Measurements from ENCODE around the gene P2RY2. TPM values are rescaled to one million over a fixed set of nuclear protein-coding genes. Genes with fewer than 3 reads are reported as not detected.
A peak's percentile ranks its signal among the peaks of the same experiment; 100 is the strongest.

Gene P2RY2
- total and polyA plus RNA-seq, 9 donors: 0.43 to 1.7 (median 1.0) TPM

DNA sequence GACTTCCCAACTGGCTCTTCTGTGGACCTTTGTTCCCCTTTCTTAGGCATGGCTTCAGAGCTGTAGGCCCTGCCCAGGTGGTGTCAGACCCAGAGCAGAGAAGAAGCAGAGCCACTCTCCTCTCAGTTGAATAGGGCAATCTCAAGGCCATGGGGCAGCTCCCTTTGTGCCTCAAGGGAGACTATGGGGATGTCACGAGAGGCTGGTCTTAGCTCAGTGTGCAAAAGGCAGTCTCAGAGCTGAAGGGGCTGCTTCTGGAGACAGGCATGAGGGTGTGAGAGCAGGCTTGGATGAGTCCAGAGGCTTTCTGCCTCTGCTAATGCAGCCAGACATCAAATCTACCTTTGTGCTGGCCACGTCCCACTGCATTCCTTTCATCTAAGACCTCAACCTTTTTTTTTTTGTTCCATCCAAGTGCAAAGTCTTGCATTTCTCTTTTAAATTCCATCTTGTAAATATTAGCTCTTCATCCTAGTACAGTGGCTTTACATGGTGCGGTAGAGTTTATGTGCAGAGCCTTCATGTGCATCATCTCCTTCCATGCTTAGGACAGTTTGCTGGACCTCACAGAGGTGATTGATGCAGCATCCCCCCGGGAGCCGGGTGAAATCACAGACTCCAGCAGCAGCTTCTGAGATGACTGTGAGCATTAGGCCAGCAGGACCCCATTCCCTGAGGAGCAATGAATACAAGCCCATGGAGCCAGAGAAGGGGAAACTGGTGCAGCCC is 41.8 kb upstream of the P2RY2 start:
- Histone ChIP-seq H3K36me3 (ENCODE audit: control insufficient read depth, insufficient read depth, low read length) (no peaks in the 10 kb centered on the region), H3K27me3 (ENCODE audit: control insufficient read depth, insufficient read depth, low read length) (peaks cover 4% of the 10 kb centered on the region), H3K9me3 (replicated peaks; ENCODE audit: control insufficient read depth, low read depth, low read length) (no peaks in the 10 kb centered on the region), H3K4me1 (ENCODE audit: control insufficient read depth, insufficient read depth, low read length) (peaks cover 32% of the 10 kb centered on the region), H3K4me3 (ENCODE audit: low read length) (no peak overlapping the region), H3K27ac (ENCODE audit: low read length) (no peak overlapping the region)
- WGBS (ENCODE audit: insufficient coverage): 69% methylated on average over 3 of the region's 5 CpGs
- DNase-seq: no peak

DNA sequence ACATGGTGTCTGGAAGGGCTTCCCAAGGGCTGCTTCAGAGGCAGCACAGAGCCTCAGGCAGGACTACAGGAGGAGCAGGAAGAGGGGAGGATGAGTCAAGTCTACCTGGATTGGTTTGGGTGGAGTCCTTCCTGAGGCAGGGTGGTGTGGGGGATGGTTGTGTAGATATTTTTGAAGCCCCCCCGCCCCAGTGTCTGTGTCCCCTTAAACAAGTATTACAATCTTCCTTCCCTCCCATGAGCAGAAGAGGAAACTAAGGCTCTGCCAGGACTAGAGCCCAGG is 41.3 kb upstream of the P2RY2 start:
- no peak for DNase-seq
- Histone ChIP-seq H3K27ac (ENCODE audit: low read length) (no peak overlapping the region), H3K4me3 (ENCODE audit: low read length) (no peak overlapping the region), H3K36me3 (ENCODE audit: control insufficient read depth, insufficient read depth, low read length) (no peaks in the 10 kb centered on the region), H3K9me3 (replicated peaks; ENCODE audit: control insufficient read depth, low read depth, low read length) (no peaks in the 10 kb centered on the region), H3K4me1 (ENCODE audit: control insufficient read depth, insufficient read depth, low read length) (peaks cover 32% of the 10 kb centered on the region), H3K27me3 (ENCODE audit: control insufficient read depth, insufficient read depth, low read length) (peaks cover 4% of the 10 kb centered on the region)
- WGBS (ENCODE audit: insufficient coverage): no CpG with 5 or more reads among the region's 1 CpG

DNA sequence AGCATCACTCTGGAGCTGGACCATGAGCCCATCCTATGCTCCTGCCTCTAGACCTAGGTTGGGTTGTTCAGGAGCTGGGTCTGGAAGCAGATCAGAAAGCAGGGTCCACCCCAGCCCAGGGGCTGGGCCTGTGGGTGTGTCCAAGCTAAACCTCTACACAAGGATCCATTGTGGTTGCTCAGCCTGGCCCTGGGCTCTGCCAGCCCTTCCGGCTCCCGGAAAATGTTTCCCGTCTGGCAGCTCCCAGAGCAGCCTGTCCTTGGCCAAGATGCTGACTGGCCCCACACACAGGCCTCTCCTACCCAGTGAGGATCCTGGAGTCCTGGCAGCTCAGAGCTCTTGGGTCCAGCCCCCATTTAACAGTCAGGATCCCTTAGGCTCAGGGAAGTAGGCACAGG is 40.7 kb upstream of the P2RY2 start:
- no peaks in the 10 kb centered on the region for H3K9me3 ChIP-seq (replicated peaks; ENCODE audit: control insufficient read depth, low read depth, low read length)
- peaks cover 4% of the 10 kb centered on the region for H3K27me3 ChIP-seq (ENCODE audit: control insufficient read depth, insufficient read depth, low read length)
- peak; percentile 53 for DNase-seq
- no peak overlapping the region for H3K4me3 ChIP-seq (ENCODE audit: low read length)
- H3K36me3 ChIP-seq (ENCODE audit: control insufficient read depth, insufficient read depth, low read length): no peaks in the 10 kb centered on the region
- peaks cover 32% of the 10 kb centered on the region for H3K4me1 ChIP-seq (ENCODE audit: control insufficient read depth, insufficient read depth, low read length)
- H3K27ac ChIP-seq (ENCODE audit: low read length): peak overlapping the region; percentile 72
- WGBS (ENCODE audit: insufficient coverage): 23% methylated on average over 3 of the region's 3 CpGs

DNA sequence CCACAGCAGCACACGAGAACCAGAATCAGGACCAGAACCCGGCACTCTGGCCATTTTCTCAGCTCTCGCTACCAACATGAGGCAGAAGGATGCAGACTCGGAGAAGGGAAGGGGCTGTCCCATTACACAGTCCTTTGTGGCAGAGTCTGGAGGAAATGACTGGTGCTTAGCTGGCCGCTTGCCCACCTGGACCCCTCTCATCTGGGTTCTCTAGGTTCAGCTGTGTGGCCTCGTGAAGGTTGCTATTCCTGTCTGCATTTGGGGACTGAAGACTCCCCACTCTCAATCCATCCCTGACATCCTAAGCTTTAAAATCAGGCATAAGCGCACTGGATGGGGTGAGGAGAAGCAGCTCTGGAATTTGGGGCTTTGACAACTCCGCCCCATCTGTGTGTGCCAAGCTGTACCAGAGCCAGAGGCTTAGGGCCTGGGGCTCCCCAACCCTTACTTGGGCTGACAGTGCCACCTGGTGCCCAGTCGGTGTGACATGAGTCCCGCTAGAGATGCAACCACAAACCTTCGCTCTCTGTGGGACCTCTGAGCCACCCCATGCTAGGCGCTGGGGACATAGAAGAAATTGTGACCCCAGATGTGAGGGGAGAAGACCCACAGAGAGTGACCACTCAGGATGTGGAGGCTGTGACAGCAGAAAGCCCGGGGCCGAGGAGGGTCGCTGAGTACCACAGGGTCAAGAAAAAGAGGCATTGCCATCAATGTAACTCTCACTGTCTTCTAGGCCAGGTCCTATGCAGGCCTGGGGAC is 40.1 kb upstream of the P2RY2 start:
- Histone ChIP-seq H3K27ac (ENCODE audit: low read length) (peak overlapping the region; percentile 72), H3K4me3 (ENCODE audit: low read length) (no peak overlapping the region), H3K9me3 (replicated peaks; ENCODE audit: control insufficient read depth, low read depth, low read length) (no peaks in the 10 kb centered on the region), H3K36me3 (ENCODE audit: control insufficient read depth, insufficient read depth, low read length) (no peaks in the 10 kb centered on the region), H3K4me1 (ENCODE audit: control insufficient read depth, insufficient read depth, low read length) (peaks cover 27% of the 10 kb centered on the region), H3K27me3 (ENCODE audit: control insufficient read depth, insufficient read depth, low read length) (peaks cover 4% of the 10 kb centered on the region)
- DNase-seq: peak; percentile 90
- 38% methylated on average over 10 of the region's 15 CpGs for WGBS (ENCODE audit: insufficient coverage)

DNA sequence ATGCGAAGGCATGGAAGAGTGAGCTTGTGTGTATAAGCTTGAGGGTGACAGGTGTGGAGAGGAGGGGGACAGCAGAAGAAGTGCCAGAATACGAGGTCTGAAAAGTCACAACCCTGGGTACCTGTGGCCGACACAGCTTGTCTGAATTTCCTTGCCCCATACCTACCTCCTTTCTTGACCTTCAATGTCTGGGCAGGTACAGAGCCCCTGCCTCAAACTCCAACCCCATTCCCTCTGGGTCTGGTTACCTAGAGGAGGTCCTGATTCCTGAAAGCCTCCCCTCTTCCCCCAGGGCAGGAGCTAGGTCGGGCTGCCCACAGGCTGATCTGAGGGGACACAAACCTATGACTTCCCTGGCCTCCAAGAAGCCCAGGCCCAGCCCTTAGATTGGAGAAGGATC is 39.4 kb upstream of the P2RY2 start:
- Histone ChIP-seq H3K4me1 (ENCODE audit: control insufficient read depth, insufficient read depth, low read length) (peaks cover 25% of the 10 kb centered on the region), H3K9me3 (replicated peaks; ENCODE audit: control insufficient read depth, low read depth, low read length) (no peaks in the 10 kb centered on the region), H3K27ac (ENCODE audit: low read length) (no peak overlapping the region), H3K27me3 (ENCODE audit: control insufficient read depth, insufficient read depth, low read length) (peaks cover 4% of the 10 kb centered on the region), H3K4me3 (ENCODE audit: low read length) (no peak overlapping the region), H3K36me3 (ENCODE audit: control insufficient read depth, insufficient read depth, low read length) (no peaks in the 10 kb centered on the region)
- WGBS (ENCODE audit: insufficient coverage): 100% methylated on average over 1 of the region's 4 CpGs
- DNase-seq: no peak

DNA sequence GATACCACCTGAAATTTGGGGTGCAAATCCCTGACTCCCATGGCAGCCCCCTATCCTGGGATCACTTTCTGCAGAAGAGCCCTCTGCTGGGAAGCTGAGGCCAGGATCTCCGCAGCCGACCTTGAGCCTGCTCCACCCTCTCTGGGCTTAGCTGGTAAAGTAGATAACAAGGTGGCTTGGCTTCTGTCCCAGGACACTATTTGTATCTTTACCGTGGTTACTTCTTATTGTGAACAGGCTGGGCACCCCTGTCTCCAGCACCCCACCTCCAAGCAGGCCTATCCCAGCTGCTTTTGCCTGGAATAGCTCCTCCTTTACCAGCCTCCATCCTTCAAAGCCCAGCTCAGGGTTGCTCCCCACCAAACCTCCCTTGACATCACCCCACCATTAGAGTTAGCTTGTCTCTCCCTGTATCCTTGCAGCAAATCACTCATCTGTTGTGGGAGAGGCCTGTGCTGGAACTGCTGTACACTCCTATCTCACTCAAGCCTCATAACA is 35.2 kb upstream of the P2RY2 start:
- Histone ChIP-seq H3K27me3 (ENCODE audit: control insufficient read depth, insufficient read depth, low read length) (peaks cover 4% of the 10 kb centered on the region), H3K4me1 (ENCODE audit: control insufficient read depth, insufficient read depth, low read length) (peaks cover 12% of the 10 kb centered on the region), H3K27ac (ENCODE audit: low read length) (no peak overlapping the region), H3K9me3 (replicated peaks; ENCODE audit: control insufficient read depth, low read depth, low read length) (no peaks in the 10 kb centered on the region), H3K36me3 (ENCODE audit: control insufficient read depth, insufficient read depth, low read length) (no peaks in the 10 kb centered on the region), H3K4me3 (ENCODE audit: low read length) (no peak overlapping the region)
- 48% methylated on average over 3 of the region's 3 CpGs for WGBS (ENCODE audit: insufficient coverage)
- no peak for DNase-seq

DNA sequence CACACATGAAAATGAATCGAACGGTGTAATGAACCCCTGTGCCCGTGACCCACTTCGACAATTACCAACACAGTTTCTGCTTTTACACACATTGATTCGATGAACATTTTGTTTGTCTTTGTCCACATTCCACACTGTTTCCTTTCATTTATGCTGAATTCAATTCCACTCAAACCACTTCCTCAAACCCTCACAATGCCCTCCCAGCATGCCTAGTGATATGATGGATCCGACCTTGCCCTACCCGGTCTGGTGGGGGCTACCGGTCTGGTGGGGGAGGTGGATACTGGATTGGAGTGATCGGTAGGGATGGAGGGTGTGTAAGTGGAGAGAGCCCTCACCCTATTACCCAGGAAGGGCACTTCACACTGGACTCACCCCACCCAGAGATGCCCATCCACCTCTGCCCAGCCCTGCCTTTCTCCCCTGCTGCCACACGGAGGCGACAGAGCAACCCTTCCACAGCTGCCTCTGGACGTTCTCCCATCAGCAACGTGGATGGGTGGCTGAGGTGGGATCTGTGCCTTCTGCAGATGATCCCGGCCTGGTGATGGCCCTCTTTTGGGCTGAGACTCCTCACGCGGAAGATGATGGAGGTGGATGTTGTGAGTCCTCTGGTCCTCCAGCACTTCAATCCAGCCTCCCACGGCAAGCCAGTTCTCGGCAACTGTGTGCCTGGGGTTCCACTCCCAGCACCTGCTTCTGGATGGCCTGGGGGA is 33.0 kb upstream of the P2RY2 start:
- Histone ChIP-seq H3K9me3 (replicated peaks; ENCODE audit: control insufficient read depth, low read depth, low read length) (no peaks in the 10 kb centered on the region), H3K4me1 (ENCODE audit: control insufficient read depth, insufficient read depth, low read length) (peaks cover 18% of the 10 kb centered on the region), H3K36me3 (ENCODE audit: control insufficient read depth, insufficient read depth, low read length) (no peaks in the 10 kb centered on the region), H3K4me3 (ENCODE audit: low read length) (no peak overlapping the region), H3K27me3 (ENCODE audit: control insufficient read depth, insufficient read depth, low read length) (no peaks in the 10 kb centered on the region), H3K27ac (ENCODE audit: low read length) (no peak overlapping the region)
- peak; percentile 36 for DNase-seq
- 76% methylated on average over 7 of the region's 18 CpGs for WGBS (ENCODE audit: insufficient coverage)

DNA sequence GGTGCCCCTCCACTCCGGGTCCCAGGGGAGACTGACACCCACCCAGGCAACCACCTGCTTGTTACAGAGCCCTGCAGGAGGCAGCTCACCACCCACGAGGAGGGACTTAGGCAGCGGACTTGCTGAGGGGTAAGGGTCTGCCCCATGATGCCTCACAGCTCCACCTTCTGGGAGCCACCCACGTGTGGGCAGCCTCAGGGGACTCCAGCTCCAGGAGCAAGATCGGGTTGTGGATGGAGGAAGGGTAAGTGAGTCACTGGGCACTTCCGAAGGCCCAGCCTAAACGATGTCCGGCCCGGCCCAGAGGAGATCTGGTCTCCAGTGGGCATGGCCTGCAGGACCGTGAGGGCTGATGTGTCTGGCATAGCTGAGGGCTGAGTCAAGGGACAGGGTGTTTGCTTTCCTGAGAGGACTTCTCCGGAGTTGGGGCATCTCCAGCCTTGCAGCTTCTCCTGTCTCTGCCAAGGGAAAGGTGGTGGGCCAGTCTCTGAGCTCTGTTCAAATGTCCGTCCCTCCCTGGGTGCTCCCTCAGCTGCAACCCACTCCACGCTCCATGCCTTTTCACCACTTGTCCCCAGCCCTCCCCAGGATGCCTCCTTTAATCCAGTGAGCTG is 32.3 kb upstream of the P2RY2 start:
- H3K4me1 ChIP-seq (ENCODE audit: control insufficient read depth, insufficient read depth, low read length): peaks cover 18% of the 10 kb centered on the region

DNA sequence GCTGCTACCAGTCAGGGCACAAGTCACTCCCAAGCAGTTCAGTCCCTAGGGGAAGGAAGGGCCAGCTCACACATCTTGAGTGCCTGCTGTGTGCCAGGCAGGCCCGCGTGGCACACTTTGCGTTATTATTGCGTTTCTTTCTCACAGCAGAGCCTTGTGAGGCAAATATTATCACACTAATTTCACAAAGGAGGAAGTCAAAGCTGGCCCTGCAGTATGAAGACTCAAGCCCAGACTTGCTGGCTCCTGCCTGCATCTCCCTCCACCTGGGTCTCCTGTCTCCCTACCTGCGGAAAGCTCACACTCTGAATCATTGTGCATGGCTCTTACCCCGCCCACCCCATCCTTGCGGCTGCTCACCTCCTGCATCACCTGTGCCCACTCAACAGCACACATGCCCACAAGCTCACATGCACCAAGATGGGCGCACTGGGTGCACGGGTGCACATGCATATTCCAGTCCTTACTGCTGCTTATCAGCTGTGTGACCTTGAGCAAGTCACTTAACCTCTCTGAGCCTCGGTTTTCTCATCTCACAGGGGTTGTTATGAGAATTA is 31.7 kb upstream of the P2RY2 start:
- peaks cover 18% of the 10 kb centered on the region for H3K4me1 ChIP-seq (ENCODE audit: control insufficient read depth, insufficient read depth, low read length)
- WGBS (ENCODE audit: insufficient coverage): 95% methylated on average over 8 of the region's 10 CpGs
- H3K9me3 ChIP-seq (replicated peaks; ENCODE audit: control insufficient read depth, low read depth, low read length): no peaks in the 10 kb centered on the region
- no peaks in the 10 kb centered on the region for H3K27me3 ChIP-seq (ENCODE audit: control insufficient read depth, insufficient read depth, low read length)
- DNase-seq: no peak
- no peak overlapping the region for H3K27ac ChIP-seq (ENCODE audit: low read length)
- H3K4me3 ChIP-seq (ENCODE audit: low read length): no peak overlapping the region
- no peaks in the 10 kb centered on the region for H3K36me3 ChIP-seq (ENCODE audit: control insufficient read depth, insufficient read depth, low read length)

More for the DNA sequence above, 32.3 kb upstream of the P2RY2 start:
- no peaks in the 10 kb centered on the region for H3K9me3 ChIP-seq (replicated peaks; ENCODE audit: control insufficient read depth, low read depth, low read length)
- no peak overlapping the region for H3K4me3 ChIP-seq (ENCODE audit: low read length)
- DNase-seq: no peak
- no peaks in the 10 kb centered on the region for H3K27me3 ChIP-seq (ENCODE audit: control insufficient read depth, insufficient read depth, low read length)
- no peaks in the 10 kb centered on the region for H3K36me3 ChIP-seq (ENCODE audit: control insufficient read depth, insufficient read depth, low read length)
- no peak overlapping the region for H3K27ac ChIP-seq (ENCODE audit: low read length)
- WGBS (ENCODE audit: insufficient coverage): 65% methylated on average over 12 of the region's 13 CpGs

All from muscle of leg (tissue), 11 donors.